NCI-H2227 treated with DMSO at 0.1 percent for 48 hours (cell line): ENCODE data around the gene SNAPC4.
"Not testable (repeated sequence)": the region's sequence is repeated elsewhere in the genome, so short reads cannot be mapped to it uniquely, and the experiment has no call there.

Experiments used
- DNase-seq: peaks from one replicate; lab custom pipeline; 2025; lab: John Stamatoyannopoulos, UW

Gene SNAPC4

DNA sequence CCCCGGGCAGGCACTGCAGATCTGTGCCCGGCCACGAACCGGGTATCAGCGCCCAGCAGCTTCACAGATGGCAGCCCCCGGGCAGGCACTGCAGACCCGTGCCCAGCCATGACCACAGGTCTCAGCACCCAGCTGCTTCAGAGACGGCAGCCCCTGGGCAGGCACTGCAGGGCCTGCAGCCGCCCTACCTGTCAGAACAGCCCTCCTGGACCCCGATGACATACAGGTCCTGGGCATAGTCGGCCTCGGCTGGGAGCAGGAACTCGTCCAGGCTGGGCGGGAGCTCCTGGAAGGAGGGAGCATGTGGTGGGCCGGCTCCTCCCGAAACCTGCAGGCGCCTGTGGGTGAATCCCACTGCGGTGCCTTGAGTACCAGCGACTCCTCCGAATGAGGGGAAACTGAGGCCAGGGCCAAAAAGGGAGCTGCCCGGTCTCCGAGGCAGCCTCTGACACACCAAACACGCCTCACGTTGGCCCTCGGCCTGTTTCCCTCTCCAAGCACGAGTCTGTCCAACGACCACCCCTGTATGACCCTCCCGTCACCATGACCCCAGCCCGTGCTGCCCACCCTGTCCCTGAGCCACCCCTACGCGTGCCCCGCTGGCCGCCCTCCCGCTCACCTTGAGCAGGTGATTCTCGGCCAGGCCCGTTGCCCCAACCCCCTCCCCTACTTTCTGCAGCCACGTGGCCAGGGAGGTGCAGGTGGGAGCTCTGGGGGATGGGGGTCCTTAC, 34.0 kb upstream of the SNAPC4 start:
- DNase-seq: no peak

DNA sequence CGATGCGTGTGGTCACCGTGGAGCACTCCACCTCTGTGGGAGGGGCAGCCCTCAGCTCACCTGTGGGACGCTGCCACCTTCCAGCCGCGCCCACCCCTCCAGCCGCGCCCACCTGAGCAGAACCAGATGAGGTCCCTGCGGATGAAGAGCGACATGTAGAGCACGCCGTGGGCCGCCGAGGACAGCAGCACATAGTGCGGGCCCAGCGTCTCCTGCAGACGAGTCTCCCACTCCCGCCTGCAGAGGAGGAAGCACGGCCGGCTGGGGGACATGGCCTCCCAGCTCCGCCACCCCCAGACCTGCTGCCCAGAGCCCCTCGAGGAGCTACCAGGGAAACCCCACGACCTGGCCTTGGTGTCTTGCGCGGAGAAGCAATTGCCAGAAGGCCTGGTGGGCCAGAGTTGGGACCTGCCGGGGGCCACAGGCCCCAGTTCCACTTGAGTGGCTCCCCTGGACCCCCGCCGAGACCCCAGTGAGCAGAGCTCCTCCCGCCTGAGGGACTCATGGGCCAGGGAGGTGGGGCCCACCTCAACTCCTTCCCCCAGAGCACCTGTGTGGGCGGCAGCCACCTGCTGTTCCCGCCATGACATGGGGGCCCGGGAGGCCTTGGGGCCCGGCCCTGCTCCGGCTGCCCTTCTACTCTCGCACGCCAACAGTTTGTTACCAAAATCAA, 33.2 kb upstream of the SNAPC4 start:
- DNase-seq: no peak

DNA sequence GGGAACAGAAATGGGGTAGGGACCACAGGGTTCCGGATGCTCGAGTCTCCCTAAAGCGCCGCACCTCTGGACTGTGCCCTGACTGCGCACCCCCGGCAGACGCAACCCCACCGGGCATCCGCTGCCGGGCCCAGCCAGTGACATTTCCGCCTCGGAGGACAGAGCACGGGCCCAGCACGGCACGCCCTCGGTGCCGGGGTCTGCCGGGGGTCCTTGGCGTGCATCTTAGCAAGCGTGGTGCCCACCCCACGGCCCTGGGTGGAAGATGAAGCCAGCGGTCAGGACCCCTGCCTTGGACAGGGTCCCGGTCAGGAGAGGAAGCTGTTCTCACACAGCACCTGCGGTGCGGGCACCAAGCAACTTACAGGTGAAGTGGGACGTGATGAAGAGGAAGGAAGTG, 32.6 kb upstream of the SNAPC4 start:
- no peak for DNase-seq

DNA sequence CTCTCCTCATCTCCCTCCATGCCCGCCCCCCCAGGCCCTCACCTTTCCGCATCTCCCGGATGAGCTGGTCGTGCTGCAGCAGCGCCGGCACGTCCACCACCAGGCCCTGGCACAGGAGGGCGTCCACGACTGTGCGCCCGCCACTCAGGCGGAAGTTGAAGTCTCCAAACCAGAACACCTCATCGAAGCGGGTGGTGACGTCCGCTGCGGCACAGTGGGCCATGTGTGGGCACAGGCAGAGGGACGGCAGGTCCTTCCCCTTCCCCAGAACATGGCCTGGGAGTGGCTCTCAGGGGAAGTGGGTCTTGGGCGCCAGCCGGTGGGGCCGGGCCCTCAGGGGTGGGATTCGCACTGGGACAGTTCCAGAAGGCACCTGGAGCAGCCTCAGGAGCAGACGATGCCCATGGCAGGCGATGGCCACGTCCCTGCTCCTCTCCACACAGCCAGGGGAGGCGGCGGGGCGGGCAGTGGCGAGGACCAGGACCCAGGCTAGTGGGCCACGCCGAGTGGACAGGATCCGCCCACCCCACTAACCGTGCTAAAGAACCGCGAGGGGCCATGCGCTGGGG, 31.9 kb upstream of the SNAPC4 start:
- no peak for DNase-seq

DNA sequence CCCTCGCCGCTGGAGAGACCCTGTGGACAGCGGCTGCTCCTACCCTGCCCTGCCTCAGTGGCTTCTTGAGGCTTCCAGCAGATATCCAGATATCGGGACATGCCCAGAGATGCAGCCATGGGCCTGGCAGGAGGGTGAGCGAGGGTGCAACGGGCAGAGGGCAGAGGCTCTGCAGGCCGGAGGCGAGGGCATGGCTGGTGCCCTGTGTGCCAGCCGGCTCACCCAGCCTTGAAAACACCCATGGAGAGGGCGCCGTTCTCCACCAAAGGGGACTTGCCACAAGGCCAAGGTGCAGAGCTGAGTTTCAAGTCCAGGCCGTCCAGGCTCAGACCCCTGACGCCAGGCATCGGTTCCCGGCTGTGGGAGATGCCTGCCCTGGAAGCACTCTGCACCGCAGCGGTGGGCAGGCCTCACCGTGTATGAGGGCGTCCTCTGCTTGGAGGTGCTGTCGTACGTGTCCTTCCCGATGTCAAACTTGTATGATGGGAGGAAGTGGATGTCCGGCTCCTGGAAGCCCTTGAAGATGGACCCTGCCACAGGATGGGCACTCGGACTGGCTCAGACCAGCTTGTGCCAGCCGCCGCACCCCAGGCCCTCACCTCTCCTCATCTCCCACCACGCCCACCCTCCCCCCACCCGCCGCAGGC, 30.7 kb upstream of the SNAPC4 start:
- DNase-seq: no peak

DNA sequence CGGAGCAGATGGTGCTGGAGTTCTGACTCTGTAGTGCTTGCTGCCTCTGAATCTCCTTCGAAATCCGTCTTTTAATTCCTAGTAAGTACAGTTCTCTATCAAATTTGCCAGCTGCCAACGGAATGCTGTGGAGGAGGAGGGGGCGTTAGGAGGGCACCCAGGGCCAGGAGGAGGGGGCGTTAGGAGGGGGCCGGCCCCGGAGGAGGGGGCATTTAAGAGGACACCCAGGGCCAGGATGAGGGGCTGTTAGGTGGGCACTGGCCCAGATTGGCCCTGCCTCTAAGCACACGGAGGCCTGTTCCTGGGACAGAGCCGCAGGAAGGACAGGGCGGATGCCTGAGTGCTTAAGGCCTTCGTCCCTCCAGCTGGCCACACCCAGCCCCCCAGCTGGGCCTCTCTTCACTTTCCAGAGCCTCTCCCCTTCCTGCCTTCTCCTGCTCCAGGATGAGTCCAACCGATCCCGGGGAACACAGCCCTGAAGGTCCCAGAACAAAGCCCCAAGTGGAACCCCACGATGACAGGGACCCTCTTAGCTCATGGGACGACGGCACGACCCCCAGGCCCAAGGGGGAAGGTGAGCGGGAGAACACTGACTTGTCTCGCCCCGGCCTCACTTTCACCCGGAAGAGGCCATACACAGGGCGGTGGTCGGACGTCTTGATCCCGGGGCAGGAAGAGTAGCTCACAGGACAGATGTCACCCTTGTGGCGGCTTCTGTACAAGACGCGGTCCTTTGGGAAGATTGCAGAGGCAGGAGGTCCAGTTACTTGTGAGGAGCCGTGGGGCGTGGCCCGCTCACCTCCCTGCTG, 29.9 kb upstream of the SNAPC4 start:
- no peak for DNase-seq

DNA sequence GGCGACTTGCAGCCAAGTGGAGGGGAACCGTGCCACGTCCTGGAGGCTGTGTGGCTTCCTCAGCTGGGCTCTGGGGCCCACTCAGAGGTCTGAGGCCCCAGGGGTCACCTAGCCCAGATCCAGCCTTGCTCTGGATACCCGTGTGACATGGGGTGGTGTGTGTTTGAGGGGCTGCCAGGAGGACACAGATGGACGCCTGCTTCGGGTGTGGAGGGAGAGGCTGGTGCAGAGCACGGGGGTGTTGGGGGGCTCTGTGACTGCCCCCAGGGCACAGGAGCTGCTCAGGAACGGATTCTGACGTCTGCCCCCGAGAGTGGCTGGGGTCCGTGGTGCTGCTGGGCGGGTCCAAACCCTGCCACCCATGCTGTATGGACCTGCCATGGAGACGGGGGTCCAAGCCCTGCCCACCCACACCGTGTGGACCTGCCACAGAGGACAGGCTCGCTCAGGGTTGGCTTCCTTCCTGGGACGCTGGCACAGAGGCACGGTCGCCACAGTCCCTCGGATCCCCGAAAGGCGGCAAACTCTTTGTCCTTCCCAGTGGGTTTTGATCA, 29.2 kb upstream of the SNAPC4 start:
- no peak for DNase-seq

DNA sequence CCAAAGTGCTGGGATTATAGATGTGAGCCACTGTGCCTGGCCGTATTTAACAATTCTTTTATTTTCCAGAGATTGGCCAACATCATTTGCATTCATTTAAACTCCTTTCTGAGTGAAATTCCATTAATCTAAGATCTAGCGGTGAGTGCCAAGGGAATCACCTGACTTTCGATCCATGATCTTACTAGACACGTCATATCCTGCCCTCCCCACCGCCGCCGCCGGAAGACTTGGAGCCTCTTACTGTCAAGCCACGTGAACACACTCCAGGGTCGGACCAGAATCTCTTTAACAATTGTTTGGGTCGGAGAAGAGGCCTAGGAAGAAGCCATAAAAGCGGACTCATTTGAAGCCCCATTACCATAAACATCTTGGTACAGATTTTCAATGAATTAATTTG, 26.8 kb upstream of the SNAPC4 start:
- no peak for DNase-seq

DNA sequence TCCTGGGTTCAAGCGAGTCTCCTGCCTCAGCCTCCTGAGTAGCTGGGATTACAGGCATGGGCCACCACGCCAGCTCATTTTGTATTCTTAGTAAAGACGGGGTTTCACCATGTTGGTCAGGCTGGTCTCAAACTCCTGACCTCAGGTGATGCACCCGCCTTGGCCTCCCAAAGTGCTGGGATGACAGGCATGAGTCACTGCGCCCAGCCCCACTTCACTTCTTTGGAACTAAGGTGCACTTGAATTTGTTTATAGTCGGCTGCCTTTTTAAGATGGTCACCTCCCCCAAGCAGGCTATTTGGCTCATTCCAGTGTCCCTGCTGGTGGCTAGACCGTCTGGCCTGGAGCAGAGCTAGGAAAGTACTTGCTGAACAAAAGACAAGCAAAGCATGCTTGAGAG, 25.4 kb upstream of the SNAPC4 start:
- DNase-seq: not testable (repeated sequence)

DNA sequence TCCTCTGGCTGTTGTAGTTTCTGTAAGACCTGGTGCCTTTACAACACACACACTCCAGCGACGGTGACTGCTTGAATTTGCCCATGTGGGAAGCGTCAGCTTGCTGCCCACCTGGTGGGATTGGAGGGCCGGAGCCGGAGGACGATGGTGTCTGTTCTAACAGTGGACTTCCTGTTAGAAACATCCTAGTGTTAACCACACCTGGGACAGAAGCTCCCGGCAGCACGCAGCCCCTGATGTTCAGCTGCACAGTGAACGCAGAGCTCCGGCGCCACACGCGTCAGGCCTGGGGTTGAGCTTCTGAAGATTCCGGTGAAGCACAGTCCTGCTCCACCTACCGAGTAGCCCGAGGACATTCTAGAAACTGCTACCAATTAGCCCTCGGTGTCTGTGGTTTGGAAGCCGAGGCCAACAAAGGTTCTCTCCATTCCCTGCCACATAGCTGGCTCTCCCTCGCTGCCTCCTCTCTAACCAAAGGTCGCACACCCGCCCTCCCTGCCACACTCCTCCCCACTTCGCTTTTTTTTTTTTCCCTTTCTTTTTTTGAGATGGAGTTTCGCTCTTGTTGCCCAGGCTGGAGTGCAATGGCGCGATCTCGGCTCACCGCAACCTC, 24.9 kb upstream of the SNAPC4 start:
- no peak for DNase-seq

DNA sequence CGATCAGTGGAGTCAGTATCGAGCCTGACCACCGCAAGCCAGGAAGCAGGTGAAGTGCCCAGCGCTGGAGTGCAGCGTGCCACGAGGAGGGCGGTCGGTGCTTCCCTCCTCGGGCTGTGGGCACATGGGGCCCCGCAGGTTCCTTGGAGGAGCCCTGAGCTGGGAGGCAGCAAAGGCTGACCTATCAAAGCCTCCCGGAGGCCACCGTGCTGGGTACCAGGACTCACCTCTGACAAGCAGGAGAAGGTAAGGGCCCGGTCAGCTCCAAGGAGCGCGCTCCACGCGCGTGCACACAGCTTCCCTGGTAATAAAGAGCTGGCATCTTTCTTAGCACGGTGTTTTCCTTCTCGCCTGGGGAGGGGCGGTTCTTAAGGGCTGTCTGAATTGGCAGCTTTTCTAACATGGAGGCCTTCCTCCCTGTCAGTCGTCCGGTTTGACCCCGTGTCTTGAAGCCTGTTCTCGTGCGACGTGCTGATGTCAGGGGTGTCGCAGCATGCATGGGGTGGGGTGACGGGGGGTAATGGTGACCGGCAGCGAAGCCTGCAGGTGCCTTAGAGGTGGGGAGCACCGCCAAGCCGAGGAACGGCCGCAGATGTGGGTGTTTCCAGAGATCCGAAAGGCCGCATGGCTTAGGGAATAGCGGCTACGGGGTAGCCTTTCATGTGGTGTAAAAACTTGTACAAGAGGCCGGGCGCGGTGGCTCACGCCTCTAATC, 23.6 kb upstream of the SNAPC4 start:
- DNase-seq: no peak

DNA sequence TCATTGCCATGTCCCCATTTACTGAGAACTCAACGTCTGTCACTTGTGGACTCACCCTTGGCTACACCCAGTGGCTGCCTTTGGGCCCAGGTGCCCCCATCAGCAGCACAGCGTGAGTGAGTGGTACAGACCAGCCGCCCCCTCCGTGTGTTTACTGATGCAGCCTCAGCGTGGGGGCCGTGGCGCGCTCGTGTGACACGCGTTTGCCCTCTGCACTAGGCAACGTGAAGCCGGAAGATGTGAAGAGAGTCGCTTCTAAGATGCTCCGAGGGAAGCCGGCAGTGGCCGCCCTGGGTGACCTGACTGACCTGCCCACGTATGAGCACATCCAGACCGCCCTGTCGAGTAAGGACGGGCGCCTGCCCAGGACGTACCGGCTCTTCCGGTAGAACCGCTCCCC, 22.9 kb upstream of the SNAPC4 start:
- DNase-seq: no peak

DNA sequence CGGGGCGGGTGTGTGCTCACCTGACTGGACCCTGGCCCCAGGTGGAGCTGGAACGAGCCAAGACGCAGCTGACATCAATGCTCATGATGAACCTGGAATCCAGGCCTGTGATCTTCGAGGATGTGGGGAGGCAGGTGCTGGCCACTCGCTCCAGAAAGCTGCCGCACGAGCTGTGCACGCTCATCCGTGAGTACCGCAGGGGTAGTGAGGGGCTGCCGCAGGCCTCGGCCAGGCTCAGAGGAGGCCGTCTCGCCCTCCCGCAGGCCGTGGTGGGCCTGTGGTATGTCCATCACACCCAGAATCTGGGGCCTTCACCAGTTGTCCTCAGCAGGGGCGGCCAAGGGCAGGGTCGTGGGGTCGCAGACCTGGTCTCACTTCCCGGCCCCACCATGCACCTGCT, 21.8 kb upstream of the SNAPC4 start:
- DNase-seq: no peak

DNA sequence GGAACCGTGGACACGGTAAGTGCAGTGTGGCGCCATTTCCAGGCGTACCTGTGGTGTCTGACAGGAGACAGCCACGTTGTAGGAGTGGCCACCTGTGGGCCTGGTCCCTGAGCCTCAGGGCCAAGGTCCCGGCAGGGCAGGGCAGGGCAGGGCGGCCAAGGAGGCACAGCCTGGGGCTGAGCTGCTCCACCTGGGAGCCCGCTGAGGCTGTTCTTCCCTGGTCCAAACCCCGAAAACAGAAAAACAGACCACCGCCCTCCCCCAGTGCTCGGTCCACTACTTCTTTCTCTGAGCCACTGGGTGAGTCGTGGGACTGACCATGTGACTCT, 19.1 kb upstream of the SNAPC4 start:
- DNase-seq: no peak

DNA sequence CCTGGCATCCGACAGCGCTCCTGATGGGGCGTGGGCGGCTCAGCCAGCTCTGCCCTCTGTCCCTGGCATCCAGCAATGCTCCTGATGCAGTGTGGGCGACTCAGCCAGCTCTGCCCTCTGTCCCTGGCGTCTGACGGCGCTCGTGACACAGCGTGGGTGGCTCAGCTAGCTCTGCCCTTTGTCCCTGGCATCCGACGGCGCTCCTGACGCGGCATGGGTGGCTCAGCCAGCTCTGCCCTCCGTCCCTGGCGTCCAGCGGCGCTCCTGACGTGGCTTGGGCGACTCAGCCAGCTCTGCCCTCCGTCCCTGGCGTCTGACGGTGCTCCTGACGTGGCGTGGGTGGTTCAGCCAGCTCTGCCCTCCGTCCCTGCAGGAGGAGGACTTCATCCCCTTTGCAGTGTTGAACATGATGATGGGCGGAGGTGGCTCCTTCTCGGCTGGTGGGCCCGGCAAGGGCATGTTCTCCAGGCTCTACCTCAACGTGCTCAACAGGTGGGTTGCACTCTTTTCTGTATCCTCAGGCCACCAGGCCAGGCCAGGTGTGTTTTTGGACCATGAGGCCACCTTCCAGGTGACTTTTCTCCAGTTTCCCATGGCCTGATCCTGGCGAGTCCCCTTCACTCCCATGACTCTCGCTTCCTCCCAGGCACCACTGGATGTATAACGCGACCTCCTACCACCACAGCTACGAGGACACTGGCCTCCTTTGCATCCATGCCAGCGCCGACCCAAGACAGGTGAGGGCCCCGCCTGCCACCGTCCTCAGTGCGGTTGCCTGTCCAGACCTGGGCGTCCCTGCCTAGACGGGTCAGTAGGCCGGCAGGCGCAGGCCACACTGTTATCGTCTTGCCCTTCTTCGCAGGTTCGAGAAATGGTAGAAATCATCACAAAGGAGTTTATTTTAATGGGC, 18.5 kb upstream of the SNAPC4 start:
- no peak for DNase-seq

DNA sequence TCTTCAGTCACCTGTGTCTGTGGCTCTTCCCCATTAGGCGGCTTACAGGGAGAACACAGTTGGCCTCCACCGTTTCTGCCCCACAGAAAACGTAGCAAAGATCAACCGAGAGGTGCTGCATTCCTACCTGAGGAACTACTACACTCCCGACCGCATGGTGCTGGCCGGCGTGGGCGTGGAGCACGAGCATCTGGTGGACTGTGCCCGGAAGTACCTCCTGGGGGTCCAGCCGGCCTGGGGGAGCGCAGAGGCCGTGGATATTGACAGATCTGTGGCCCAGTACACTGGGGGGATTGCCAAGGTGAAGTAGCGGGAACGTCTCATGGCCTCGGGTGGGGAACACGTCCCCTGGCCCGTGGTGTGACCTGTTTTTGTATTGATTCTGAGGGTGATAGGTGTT, 16.9 kb upstream of the SNAPC4 start:
- DNase-seq: no peak

DNA sequence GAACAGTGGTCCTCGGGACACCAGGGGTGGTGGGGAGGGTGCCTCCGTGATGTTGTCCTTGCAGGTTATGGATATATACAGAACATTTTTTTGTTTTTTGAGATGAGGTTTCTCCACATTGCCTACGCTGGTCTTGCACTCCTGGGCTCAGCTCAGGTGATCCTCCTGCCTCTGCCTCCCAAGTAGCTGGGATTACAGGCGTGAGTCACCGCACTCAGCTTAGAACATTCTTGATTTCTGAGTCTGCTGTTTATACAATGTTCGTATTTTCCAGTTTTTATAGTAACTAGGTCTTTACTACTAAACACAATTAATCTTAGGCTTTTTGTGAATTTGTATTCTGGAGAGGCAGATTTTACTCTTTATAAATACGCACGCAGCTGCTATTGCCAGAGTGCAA, 16.5 kb upstream of the SNAPC4 start:
- no peak for DNase-seq

DNA sequence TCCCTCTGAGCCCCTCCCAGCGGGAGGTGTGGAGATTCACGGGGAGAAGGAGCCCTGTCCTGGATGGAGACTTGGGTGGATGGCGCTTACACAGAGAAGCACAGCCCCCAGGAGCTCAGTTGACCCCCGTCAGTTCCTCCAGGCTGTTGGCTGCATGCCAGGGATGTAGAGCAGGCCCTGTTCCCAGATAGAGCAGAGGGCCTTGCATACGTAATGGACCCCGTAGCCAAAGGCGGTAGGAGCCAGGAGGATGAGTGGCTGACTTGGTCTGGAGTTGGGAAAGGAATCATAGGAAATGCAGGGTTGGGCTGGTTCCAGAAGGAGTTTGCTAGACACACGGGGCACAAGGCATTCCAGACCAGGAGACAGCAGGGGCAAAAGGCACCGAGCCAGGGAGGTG, 13.0 kb upstream of the SNAPC4 start:
- DNase-seq: no peak

DNA sequence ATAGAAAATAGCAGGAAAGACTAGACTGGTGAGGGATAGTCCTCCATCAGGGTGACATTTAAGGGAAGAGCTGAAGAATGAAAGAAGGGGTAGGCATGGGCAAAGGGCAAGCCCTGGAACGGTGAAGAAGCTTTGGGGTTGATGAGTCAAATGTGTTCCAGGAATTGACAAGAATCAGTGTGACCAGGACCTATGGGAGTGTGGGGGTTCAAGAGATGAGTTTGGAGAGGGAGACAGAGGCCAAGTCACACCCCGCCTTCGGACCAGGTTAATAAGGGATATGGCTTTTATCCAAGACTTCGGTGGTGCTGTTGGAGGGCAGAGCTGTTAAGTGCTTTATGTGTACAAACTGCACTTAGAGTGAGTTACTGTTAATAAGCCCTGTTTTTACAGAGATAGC, 11.4 kb upstream of the SNAPC4 start:
- DNase-seq: no peak
